Vagina (tissue), 2 donors: ENCODE measurements around the gene RARA.

ENCODE experiments used
- POLR2A ChIP-seq, 2 donors: fragments of 450-650 bp; IDR thresholded peaks; one replicate each; pipeline ENCODE4 v1.6.1; 2017; ENCODE audit warnings: antibody characterized with exemption in 2 of 2, mild to moderate bottlenecking in 2 of 2, moderate library complexity in 2 of 2
- TF ChIP-seq, protein P1 (sequence below), 3 experiments: fragments of 450-650 bp in 2 of 3; fragments of 200-600 bp in 1 of 3; sonication (generic) in 1 of 3; IDR thresholded peaks; one replicate each; pipeline ENCODE4 v1.5.1; 2017 to 2019; ENCODE audit warnings: antibody characterized with exemption in 3 of 3, mild to moderate bottlenecking in 2 of 3, moderate library complexity in 2 of 3

DNA sequence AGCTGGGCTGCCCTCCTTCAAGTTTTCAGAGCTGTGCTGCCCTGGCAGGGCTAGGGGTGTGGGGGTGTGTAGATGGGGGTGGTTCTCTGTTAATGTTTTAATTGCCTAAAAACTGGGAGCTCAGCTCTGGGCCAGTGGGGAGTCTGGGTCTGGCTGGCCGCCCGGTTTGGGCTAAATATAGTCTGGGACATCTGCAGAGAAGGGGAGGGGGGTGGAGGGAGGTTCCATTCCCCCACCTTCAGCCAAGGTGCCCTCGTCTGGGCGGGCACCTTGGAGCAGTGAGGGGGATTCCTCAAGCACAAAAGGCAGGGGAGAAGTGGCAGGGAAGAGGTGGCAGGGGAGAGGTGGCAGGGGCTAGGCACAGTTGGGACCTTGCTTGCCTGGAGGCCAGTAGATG is 13.0 kb downstream of the RARA start:
- TF ChIP-seq, protein P1, sequence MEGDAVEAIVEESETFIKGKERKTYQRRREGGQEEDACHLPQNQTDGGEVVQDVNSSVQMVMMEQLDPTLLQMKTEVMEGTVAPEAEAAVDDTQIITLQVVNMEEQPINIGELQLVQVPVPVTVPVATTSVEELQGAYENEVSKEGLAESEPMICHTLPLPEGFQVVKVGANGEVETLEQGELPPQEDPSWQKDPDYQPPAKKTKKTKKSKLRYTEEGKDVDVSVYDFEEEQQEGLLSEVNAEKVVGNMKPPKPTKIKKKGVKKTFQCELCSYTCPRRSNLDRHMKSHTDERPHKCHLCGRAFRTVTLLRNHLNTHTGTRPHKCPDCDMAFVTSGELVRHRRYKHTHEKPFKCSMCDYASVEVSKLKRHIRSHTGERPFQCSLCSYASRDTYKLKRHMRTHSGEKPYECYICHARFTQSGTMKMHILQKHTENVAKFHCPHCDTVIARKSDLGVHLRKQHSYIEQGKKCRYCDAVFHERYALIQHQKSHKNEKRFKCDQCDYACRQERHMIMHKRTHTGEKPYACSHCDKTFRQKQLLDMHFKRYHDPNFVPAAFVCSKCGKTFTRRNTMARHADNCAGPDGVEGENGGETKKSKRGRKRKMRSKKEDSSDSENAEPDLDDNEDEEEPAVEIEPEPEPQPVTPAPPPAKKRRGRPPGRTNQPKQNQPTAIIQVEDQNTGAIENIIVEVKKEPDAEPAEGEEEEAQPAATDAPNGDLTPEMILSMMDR (IDR thresholded peaks at IDR 0.05) = no peak
- TF ChIP-seq POLR2A (IDR thresholded peaks at IDR 0.05) = no peak
